Smooth muscle cell (in vitro differentiated cells): ENCODE measurements around the gene CS. TPM values are rescaled to one million over a fixed set of nuclear protein-coding genes. Genes with fewer than 3 reads are reported as not detected.

ENCODE experiments used
- DNase-seq: peaks from one replicate; lab custom pipeline; 2025; ENCODE audit not compliant: unreplicated experiment; lab: John Stamatoyannopoulos, UW
- H2AFZ ChIP-seq: fragments of 200-600 bp; sonication (generic); 2 replicates; pipeline ENCODE4 v1.6.0; 2016; ENCODE audit warnings: antibody characterized with exemption, low read depth, mild to moderate bottlenecking
- H3F3A ChIP-seq: fragments of 200-600 bp; sonication (generic); 2 replicates; pipeline ENCODE4 v1.6.0; 2017; ENCODE audit warnings: antibody characterized with exemption, low read depth
- H3K27ac ChIP-seq: fragments of 200-600 bp; sonication (generic); 2 replicates; pipeline ENCODE4 v1.5.1; 2016; ENCODE audit warnings: low read depth, mild to moderate bottlenecking
- H3K27me3 ChIP-seq: fragments of 200-600 bp; sonication (generic); 2 replicates; pipeline ENCODE4 v1.6.1; 2016; ENCODE audit warnings: low read depth, mild to moderate bottlenecking
- H3K36me3 ChIP-seq: fragments of 200-600 bp; sonication (generic); 2 replicates; pipeline ENCODE4 v1.5.1; 2016; ENCODE audit warnings: low read depth
- H3K4me1 ChIP-seq: fragments of 200-600 bp; sonication (generic); 2 replicates; pipeline ENCODE4 v1.5.1; 2016; ENCODE audit warnings: low read depth
- H3K4me2 ChIP-seq: fragments of 200-600 bp; sonication (generic); 2 replicates; pipeline ENCODE4 v1.6.0; 2016; ENCODE audit warnings: mild to moderate bottlenecking
- H3K4me3 ChIP-seq: fragments of 200-600 bp; sonication (generic); 2 replicates; pipeline ENCODE4 v1.5.1; 2016; ENCODE audit warnings: mild to moderate bottlenecking
- H3K79me2 ChIP-seq: fragments of 200-600 bp; sonication (generic); 2 replicates; pipeline ENCODE4 v1.6.0; 2016; ENCODE audit warnings: low read depth, mild to moderate bottlenecking
- H3K9ac ChIP-seq: fragments of 200-600 bp; sonication (generic); 2 replicates; pipeline ENCODE4 v1.6.0; 2016; ENCODE audit warnings: low read depth
- H3K9me3 ChIP-seq: fragments of 200-600 bp; sonication (generic); replicated peaks from 2 replicates; pipeline ENCODE4 v1.5.1; 2016; ENCODE audit warnings: low read depth
- H4K20me1 ChIP-seq: fragments of 200-600 bp; sonication (generic); 2 replicates; pipeline ENCODE4 v1.6.0; 2016; ENCODE audit warnings: low read depth
- WGBS: methylation state at CpG from one replicate; pipeline ENCODE4 v1.1.7; 2016; ENCODE audit warnings: low lambda C conversion rate; 5-methylcytosine and 5-hydroxymethylcytosine counted together
- polyA plus RNA-seq: library from polyadenylated mRNA; unstranded; fragments of >200 nt; fragmentation: Nextera tagmentation; extraction: Ambion mirVana; gene quantifications from 2 replicates; pipeline ENCODE4 v1.2.1, GENCODE V29; 2016
- total RNA-seq: library from RNA; depleted of rRNA; stranded (reverse); fragments of >200 nt; gene quantifications from 2 replicates; pipeline ENCODE4 v1.2.3, GENCODE V29; 2014
- TF ChIP-seq, protein P1 (sequence below): fragments of 200-600 bp; sonication (generic); IDR thresholded peaks from 2 replicates; pipeline ENCODE4 v1.5.1; 2017; ENCODE audit warnings: borderline replicate concordance, mild to moderate bottlenecking, antibody characterized with exemption; ENCODE audit not compliant: insufficient read depth, poor library complexity, severe bottlenecking

Gene CS
- total and polyA plus RNA-seq, 2 experiments from 2014 or later: 83.3 to 138 TPM

DNA sequence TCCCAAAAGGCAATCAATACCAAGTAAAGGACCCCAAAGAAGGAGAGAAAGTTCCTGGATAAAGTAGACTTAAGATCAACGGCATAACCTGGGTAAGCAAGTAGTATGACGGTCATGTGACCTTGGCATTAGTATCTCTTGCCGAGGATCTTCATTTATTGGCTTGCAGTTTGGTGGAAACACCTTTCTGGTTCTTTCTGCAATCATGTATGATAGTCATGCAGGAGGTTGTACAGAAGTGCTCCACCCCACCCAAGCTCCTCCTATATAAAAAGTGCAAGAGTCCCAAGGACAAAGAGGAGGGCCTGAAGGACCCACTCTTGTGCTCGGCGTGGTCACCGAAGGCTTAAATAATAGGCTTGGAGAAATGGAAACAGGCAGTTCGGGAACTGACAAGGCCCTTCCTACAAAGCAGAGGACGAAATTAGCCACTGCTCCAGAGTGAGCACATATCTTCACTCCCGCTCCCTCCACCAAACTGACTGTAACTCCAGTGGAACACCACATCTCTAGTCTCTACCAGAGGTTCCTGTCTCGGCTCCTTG is 750 bp downstream of the CS start:
- Histone ChIP-seq H3K27me3 (no peaks in the 10 kb centered on the region), H3K4me1 (peaks cover 16% of the 10 kb centered on the region), H3K4me3 (peak overlapping the region; percentile 96), H3K79me2 (peaks cover 53% of the 10 kb centered on the region), H3K36me3 (no peaks in the 10 kb centered on the region), H3K9me3 (no peaks in the 10 kb centered on the region), H3F3A (peaks cover 22% of the 10 kb centered on the region), H3K9ac (peak overlapping the region; percentile 87), H3K27ac (peak overlapping the region; percentile 91), H2AFZ (peak overlapping the region; percentile 52), H3K4me2 (peak overlapping the region; percentile 84), H4K20me1 (peaks cover 38% of the 10 kb centered on the region)
- TF ChIP-seq, protein P1, sequence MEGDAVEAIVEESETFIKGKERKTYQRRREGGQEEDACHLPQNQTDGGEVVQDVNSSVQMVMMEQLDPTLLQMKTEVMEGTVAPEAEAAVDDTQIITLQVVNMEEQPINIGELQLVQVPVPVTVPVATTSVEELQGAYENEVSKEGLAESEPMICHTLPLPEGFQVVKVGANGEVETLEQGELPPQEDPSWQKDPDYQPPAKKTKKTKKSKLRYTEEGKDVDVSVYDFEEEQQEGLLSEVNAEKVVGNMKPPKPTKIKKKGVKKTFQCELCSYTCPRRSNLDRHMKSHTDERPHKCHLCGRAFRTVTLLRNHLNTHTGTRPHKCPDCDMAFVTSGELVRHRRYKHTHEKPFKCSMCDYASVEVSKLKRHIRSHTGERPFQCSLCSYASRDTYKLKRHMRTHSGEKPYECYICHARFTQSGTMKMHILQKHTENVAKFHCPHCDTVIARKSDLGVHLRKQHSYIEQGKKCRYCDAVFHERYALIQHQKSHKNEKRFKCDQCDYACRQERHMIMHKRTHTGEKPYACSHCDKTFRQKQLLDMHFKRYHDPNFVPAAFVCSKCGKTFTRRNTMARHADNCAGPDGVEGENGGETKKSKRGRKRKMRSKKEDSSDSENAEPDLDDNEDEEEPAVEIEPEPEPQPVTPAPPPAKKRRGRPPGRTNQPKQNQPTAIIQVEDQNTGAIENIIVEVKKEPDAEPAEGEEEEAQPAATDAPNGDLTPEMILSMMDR: no peak
- 11% methylated on average over 10 of the region's 10 CpGs for WGBS
- no peak for DNase-seq

DNA sequence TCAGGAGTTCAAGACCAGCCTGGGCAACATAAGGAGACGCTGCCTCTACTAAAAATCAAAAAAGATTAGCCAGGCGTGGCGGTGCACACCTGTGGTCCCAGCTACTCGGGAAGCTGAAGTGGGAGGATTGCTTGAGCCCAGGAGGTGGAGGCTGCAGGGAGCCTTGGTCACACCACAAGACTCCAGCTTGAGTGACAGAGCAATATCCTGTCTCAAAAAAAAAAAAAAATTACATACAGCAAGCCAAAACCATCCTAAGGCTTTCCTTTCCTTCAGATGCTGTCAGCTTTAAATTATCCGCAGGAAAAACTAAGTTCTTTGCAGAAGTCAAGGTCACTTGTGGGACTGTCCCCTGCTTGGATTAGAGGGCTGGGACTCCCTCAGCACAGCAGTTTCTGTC is 1.3 kb downstream of the CS start:
- H3K4me3 ChIP-seq: peak overlapping the region; percentile 96
- H3F3A ChIP-seq: peaks cover 22% of the 10 kb centered on the region
- H3K27ac ChIP-seq: peak overlapping the region; percentile 91
- peaks cover 16% of the 10 kb centered on the region for H3K4me1 ChIP-seq
- DNase-seq: no peak
- no peaks in the 10 kb centered on the region for H3K27me3 ChIP-seq
- H3K9me3 ChIP-seq: no peaks in the 10 kb centered on the region
- TF ChIP-seq, protein P1: no peak
- 92% methylated on average over 5 of the region's 5 CpGs for WGBS
- H4K20me1 ChIP-seq: peaks cover 44% of the 10 kb centered on the region
- H2AFZ ChIP-seq: no peak overlapping the region
- H3K79me2 ChIP-seq: peaks cover 59% of the 10 kb centered on the region
- H3K9ac ChIP-seq: no peak overlapping the region
- peak overlapping the region; percentile 84 for H3K4me2 ChIP-seq
- H3K36me3 ChIP-seq: no peaks in the 10 kb centered on the region

DNA sequence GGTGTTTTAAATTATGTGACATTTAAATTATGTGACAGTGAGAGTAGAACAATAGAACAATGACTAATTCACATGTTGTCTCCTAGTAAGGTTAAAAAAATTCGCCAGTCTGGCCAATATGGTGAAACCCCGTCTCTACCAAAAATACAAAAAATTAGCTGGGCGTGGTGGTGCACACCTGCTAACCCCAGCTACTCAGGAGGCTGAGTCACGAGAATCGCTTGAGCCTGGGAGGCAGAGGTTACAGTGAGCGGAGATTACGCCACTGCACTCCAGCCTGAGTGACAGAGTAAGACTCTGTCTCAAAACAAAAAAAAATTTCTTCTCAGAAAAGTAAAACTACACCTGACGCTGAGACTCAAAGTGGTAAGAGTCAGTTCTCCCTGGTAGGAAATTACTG is 2.7 kb downstream of the CS start:
- H3K4me3 ChIP-seq: no peak overlapping the region
- peaks cover 57% of the 10 kb centered on the region for H4K20me1 ChIP-seq
- peaks cover 70% of the 10 kb centered on the region for H3K79me2 ChIP-seq
- H3F3A ChIP-seq: peaks cover 15% of the 10 kb centered on the region
- TF ChIP-seq, protein P1: no peak
- H3K9ac ChIP-seq: no peak overlapping the region
- no peaks in the 10 kb centered on the region for H3K9me3 ChIP-seq
- no peaks in the 10 kb centered on the region for H3K27me3 ChIP-seq
- no peak for DNase-seq
- no peak overlapping the region for H3K27ac ChIP-seq
- H3K4me1 ChIP-seq: peaks cover 16% of the 10 kb centered on the region
- WGBS: 94% methylated on average over 8 of the region's 8 CpGs
- H3K4me2 ChIP-seq: no peak overlapping the region
- no peaks in the 10 kb centered on the region for H3K36me3 ChIP-seq
- H2AFZ ChIP-seq: no peak overlapping the region

DNA sequence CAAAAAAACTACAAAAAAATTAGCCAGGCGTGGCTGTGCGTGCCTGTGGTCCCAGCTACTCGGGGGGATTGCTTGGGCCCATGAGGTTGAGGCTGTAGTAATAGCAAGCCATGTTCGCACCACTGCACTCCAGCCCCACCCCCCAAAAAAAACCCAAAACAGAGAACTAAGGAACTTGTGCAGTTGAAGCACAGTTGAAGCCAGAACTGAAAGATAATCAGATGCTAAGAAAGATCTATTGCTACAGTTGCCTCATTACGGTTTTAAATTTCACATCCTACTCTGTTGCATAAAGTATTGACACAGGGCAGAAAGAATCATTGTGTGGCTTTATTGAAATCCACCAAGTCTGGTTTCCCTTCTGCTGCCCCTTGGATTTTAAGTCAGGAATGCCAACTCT is 3.8 kb downstream of the CS start:
- H3K27me3 ChIP-seq: no peaks in the 10 kb centered on the region
- no peak overlapping the region for H3K4me2 ChIP-seq
- H3K4me3 ChIP-seq: no peak overlapping the region
- TF ChIP-seq, protein P1: no peak
- H3K27ac ChIP-seq: no peak overlapping the region
- no peaks in the 10 kb centered on the region for H3K9me3 ChIP-seq
- WGBS: 91% methylated on average over 5 of the region's 5 CpGs
- H3F3A ChIP-seq: peaks cover 8% of the 10 kb centered on the region
- H3K4me1 ChIP-seq: peaks cover 16% of the 10 kb centered on the region
- H2AFZ ChIP-seq: no peak overlapping the region
- peaks cover 68% of the 10 kb centered on the region for H4K20me1 ChIP-seq
- no peaks in the 10 kb centered on the region for H3K36me3 ChIP-seq
- H3K9ac ChIP-seq: no peak overlapping the region
- H3K79me2 ChIP-seq: peaks cover 78% of the 10 kb centered on the region
- no peak for DNase-seq
